Ascending aorta (tissue), 2 donors: ENCODE measurements around the gene ZC3H7B. TPM values are rescaled to one million over a fixed set of nuclear protein-coding genes. Genes with fewer than 3 reads are reported as not detected.

ENCODE experiments used
- DNase-seq, 2 donors: peaks; one replicate each; pipeline ENCODE4 v3.0.0-alpha.2; 2019; ENCODE audit warnings: low spot score in 2 of 2
- H3K27ac ChIP-seq, 2 donors: fragments of 200-600 bp; sonication (generic); one replicate each; pipeline ENCODE4 v1.5.1; 2016 to 2017; ENCODE audit warnings: mild to moderate bottlenecking in 1 of 2
- H3K27me3 ChIP-seq: fragments of 200-600 bp; sonication (generic); one replicate; pipeline ENCODE4 v1.5.1; 2017
- H3K36me3 ChIP-seq, 2 donors: fragments of 200-600 bp; sonication (generic); one replicate each; pipeline ENCODE4 v1.5.1; 2016
- H3K4me1 ChIP-seq, 2 donors: fragments of 200-600 bp; sonication (generic); one replicate each; pipeline ENCODE4 v1.5.1; 2016 to 2017; ENCODE audit warnings: mild to moderate bottlenecking in 1 of 2
- H3K4me3 ChIP-seq, 2 donors: fragments of 200-600 bp; sonication (generic); one replicate each; pipeline ENCODE4 v1.5.1; 2016 to 2017; ENCODE audit warnings: mild to moderate bottlenecking in 1 of 2
- H3K9me3 ChIP-seq, 2 donors: fragments of 200-600 bp; sonication (generic); one replicate each; pipeline ENCODE4 v1.5.1; 2016
- CTCF ChIP-seq, 3 experiments: fragments of 200-600 bp in 2 of 3; fragments of 450-650 bp in 1 of 3; sonication (generic) in 2 of 3; IDR thresholded peaks; one replicate each; pipeline ENCODE4 v1.5.1; 2016 to 2019; ENCODE audit warnings: antibody characterized with exemption in 3 of 3, mild to moderate bottlenecking in 1 of 3, moderate library complexity in 1 of 3
- intact Hi-C: fragments of 100-400 bp; cut with DNase I; formaldehyde crosslinking; loops from one replicate; pipeline ENCODE4 v1.15.1; 2023
- total RNA-seq: library from RNA; depleted of rRNA; stranded (reverse); fragments of >200 nt; gene quantifications from one replicate; pipeline ENCODE4 v1.1.0, GENCODE V29; 2016

Gene ZC3H7B
- total RNA-seq, 1 donor from 2014 or later: 54.9 TPM

GRCh38 chr22:41341012-41341411 is 39.7 kb downstream of the ZC3H7B start:
- intact Hi-C loops: no loop called here
- no peaks in the 10 kb centered on the region for H3K4me1 ChIP-seq
- no peak for TF ChIP-seq CTCF (IDR thresholded peaks at IDR 0.05)
- no peak for DNase-seq
- no peaks in the 10 kb centered on the region for H3K27me3 ChIP-seq
- H3K36me3 ChIP-seq: peaks cover 55 to 73% of the 10 kb centered on the region in 2 donors
- no peaks in the 10 kb centered on the region for H3K9me3 ChIP-seq
- H3K4me3 ChIP-seq: no peak overlapping the region
- no peak overlapping the region for H3K27ac ChIP-seq

GRCh38 chr22:41341990-41342389 is 40.7 kb downstream of the ZC3H7B start:
- H3K9me3 ChIP-seq: no peaks in the 10 kb centered on the region
- no peaks in the 10 kb centered on the region for H3K27me3 ChIP-seq
- H3K36me3 ChIP-seq: peaks cover 61 to 83% of the 10 kb centered on the region in 2 donors
- no peak overlapping the region for H3K4me3 ChIP-seq
- TF ChIP-seq CTCF (IDR thresholded peaks at IDR 0.05): no peak
- no peak for DNase-seq
- intact Hi-C loops: no loop called here
- no peaks in the 10 kb centered on the region for H3K4me1 ChIP-seq
- no peak overlapping the region for H3K27ac ChIP-seq

- H3K4me1 ChIP-seq: no peaks in the 10 kb centered on the region
- no peak overlapping the region for H3K27ac ChIP-seq
- H3K4me3 ChIP-seq: no peak overlapping the region
- intact Hi-C loops: no loop called here
- TF ChIP-seq CTCF (IDR thresholded peaks at IDR 0.05): no peak
- no peak for DNase-seq
- no peaks in the 10 kb centered on the region for H3K27me3 ChIP-seq
- no peaks in the 10 kb centered on the region for H3K9me3 ChIP-seq
- H3K36me3 ChIP-seq: peaks cover 73 to 96% of the 10 kb centered on the region in 2 donors
Observed at GRCh38 chr22:41343300-41343699, 42.0 kb downstream of the ZC3H7B start.

GRCh38 chr22:41343717-41344116 is 42.4 kb downstream of the ZC3H7B start:
- peaks cover 75 to 96% of the 10 kb centered on the region in 2 donors for H3K36me3 ChIP-seq
- TF ChIP-seq CTCF (IDR thresholded peaks at IDR 0.05): no peak
- intact Hi-C loops: no loop called here
- H3K4me3 ChIP-seq: no peak overlapping the region
- no peaks in the 10 kb centered on the region for H3K9me3 ChIP-seq
- DNase-seq: no peak
- H3K4me1 ChIP-seq: no peaks in the 10 kb centered on the region
- H3K27me3 ChIP-seq: no peaks in the 10 kb centered on the region
- no peak overlapping the region for H3K27ac ChIP-seq

GRCh38 chr22:41344189-41344788 is 43.0 kb downstream of the ZC3H7B start:
- H3K27me3 ChIP-seq: no peaks in the 10 kb centered on the region
- peaks cover 76 to 96% of the 10 kb centered on the region in 2 donors for H3K36me3 ChIP-seq
- no peak overlapping the region for H3K4me3 ChIP-seq
- no peaks in the 10 kb centered on the region for H3K4me1 ChIP-seq
- intact Hi-C loops: no loop called here
- no peak for TF ChIP-seq CTCF (IDR thresholded peaks at IDR 0.05)
- no peaks in the 10 kb centered on the region for H3K9me3 ChIP-seq
- DNase-seq: no peak
- no peak overlapping the region for H3K27ac ChIP-seq
